GM12873 (cell line): Measurements from ENCODE around the gene CKAP4.

Experiments
- TF ChIP-seq, protein P1 (sequence below): IDR thresholded peaks from 2 replicates; pipeline ENCODE4 v1.5.1; 2012; ENCODE audit warnings: low read depth, mild to moderate bottlenecking, moderate library complexity, low read length, control low read depth; ENCODE audit not compliant: insufficient read depth; ENCODE audit errors: missing control alignments

The CKAP4 gene

DNA sequence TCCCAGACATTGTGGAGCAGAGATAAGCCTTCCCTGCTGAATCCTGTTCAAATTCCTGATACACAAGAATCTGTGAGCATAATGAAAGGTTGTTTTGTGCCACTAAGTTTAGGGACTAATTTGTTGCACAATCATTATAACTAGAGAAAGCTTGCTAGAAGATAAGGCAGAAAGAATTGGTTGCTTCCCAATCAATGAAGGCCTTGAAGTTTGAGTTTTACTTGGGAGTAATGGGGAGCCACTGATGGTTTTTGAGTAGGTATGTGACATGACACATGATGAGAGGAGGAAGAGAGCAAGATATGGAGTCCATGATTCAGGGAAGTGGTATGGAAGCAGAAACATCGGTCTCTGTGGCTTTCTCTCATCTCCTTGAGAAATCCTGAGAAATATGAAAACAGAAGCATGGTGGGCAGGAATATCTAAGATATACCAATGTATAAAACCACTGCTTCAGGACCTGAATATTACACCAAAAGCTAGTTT is 41.4 kb upstream of the CKAP4 start:
- TF ChIP-seq, protein P1, sequence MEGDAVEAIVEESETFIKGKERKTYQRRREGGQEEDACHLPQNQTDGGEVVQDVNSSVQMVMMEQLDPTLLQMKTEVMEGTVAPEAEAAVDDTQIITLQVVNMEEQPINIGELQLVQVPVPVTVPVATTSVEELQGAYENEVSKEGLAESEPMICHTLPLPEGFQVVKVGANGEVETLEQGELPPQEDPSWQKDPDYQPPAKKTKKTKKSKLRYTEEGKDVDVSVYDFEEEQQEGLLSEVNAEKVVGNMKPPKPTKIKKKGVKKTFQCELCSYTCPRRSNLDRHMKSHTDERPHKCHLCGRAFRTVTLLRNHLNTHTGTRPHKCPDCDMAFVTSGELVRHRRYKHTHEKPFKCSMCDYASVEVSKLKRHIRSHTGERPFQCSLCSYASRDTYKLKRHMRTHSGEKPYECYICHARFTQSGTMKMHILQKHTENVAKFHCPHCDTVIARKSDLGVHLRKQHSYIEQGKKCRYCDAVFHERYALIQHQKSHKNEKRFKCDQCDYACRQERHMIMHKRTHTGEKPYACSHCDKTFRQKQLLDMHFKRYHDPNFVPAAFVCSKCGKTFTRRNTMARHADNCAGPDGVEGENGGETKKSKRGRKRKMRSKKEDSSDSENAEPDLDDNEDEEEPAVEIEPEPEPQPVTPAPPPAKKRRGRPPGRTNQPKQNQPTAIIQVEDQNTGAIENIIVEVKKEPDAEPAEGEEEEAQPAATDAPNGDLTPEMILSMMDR: no peak

DNA sequence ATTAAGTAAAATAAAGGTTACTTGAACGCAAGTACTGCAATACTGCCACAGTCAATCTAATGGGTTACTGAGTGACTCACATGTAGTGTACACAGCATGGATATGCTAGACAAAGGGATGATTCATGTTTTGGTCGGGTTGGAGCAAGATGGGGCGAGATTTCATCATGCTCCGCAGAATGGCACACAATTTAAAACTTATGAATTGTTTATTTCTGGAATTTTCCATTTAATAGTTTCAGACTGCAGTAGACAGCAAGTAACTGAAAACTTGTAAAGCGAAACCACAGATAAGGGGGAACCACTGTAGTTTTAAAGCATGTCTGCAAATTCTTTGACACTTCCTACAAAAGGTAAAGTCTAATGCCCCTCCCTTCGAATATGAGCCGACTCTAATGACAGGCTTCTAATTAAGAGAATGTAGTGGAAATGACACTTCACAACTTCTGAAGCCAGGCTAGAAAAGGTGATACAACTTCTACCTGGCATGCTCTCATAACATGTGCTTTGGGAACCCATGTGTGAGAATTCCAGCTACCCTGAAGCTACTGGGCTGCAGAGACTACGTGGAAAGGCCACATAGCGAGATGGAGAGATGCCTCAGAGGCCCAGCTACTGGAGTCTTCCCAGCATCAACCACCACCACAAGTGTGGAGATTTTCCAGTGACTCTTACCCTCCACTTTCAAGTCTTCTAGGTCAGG is 40.8 kb upstream of the CKAP4 start:
- TF ChIP-seq, protein P1: no peak

DNA sequence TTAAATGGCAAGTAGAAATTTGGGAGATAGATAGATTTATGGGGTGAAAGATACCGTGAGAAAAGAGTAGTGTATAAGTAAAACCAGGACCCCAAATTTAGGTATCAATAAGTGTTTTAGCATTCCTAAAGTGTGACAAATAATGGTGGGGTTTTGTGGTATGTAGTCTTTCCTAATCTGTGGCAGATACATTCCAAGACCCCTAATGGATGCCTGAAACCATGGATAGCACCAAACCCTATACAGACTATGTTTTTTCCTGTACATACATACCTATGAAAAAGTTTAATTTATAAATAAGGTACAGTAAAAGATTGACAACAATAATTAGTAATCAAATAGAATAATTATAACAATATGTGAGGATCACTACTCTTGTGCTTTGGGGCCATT is 40.3 kb upstream of the CKAP4 start:
- TF ChIP-seq, protein P1: no peak

DNA sequence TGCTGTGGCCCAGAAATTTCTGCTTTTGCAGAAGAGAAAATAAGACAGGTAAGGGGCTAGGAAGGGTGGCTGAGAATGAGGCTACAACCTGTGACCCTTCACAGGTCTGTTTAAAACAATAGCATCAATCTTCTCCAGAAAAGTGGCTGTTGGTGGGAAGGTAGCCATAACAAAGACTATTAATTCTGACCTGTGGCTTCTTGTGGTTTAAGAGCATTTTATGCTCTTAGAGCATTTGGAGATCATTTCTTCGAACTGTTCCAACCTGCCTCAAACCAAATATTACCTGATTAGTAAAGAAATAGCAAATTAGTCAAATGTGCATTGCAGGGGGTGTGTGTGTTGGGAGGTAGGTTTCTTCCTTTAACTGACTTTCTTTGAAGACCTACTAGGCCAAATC is 39.5 kb upstream of the CKAP4 start:
- TF ChIP-seq, protein P1: no peak

DNA sequence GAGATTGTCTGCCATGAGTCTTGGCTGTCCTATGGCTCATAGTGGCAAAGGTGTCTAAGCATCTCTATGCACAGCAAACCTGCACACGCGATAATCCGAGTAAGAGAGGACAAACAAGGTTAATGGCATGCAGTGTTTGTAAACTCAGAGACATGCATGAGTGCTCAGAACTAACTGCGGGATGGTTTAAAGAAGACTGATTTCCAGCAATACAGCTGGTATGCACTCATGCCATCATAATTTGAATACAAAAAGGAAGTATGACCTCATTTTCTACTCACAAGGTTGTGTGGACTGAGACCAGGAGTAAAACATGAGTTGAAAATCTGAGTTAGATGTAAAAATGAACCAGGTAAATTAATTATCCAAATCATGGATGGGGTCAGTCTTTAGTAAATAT is 38.2 kb upstream of the CKAP4 start:
- TF ChIP-seq, protein P1: no peak

DNA sequence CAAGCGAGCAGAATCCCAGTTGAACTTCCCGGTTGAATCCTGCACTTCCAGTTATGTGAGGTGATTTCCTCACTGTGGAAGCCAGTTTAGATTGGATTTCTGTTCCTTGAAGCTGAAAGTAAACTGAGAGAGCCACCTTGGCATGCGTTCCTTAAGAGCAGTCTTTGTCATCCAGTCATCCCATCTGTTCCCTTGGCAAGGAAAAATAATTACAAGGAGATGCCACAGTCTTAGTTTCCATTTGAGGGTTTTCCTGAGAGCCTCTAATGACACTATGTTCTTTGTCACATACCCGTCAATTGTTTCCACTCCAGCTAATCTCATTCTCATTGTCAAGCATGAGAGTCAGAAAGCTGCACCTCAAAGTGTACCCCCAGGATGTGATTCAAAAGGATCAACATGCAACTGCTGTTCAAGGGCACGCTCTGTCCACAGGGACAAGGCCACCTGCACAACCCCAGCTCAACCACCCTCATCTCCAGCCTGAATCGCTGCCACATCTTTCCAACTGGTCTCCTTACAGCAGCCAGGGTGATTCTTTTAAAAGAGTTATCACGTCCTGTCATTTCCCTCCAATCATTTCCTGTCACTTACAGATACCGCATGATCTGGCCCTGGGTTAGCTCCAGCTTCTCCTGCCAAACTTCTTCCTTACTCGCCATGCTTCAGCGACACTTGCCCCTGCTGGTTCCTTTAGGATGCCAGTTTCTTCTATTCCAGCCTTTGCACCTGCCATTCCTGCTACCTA is 36.7 kb upstream of the CKAP4 start:
- TF ChIP-seq, protein P1: no peak

DNA sequence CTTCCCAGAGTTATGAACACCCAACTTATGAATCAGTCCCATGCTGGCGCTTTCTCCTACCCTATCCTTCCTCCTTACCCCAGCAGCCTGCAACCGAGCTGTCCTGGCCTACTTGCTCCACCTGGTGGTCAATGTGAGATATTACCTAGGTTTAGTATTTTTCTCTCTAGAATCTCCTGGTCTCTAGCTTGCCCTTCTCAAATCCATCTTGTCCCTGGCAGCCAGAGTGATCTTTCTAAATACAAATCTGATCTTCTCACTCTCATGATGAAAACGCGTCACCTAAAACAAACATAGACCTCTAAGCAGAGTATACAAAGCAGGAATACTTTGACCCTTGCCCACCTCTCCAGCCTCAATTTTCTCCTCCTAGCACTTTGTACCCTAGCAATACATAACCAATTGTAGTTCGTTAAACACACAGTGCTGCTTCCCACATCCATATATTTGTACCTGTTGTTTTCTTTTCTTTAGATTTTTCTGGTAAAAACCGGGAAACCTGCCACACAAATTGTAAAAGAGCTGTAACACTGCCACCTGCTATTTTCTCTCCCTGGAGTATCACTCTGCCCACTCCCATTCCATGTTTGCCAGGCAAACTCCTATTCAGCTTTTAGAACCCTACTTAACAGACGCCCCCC is 34.8 kb upstream of the CKAP4 start:
- TF ChIP-seq, protein P1: peak; percentile 80
